Right cardiac atrium (tissue), 5 donors: ENCODE data around the gene CGB7. TPM values are rescaled to one million over a fixed set of nuclear protein-coding genes. Genes with fewer than 3 reads are reported as not detected.

ENCODE experiments used
- ATAC-seq, 2 donors: fragments of 200-7000 bp; cut with Tn5 transposase; one replicate each; pipeline versions ENCODE4 v1.8.0 to v1.9.1; 2020; ENCODE audit warnings: moderate library complexity in 2 of 2, mild to moderate bottlenecking in 1 of 2
- DNase-seq, 3 donors: peaks; one replicate each; pipeline ENCODE4 v3.0.0-alpha.2; 2020
- H3K27ac ChIP-seq: one replicate; pipeline ENCODE4 v1.5.1; 2013; ENCODE audit warnings: mild to moderate bottlenecking, low read length, control low read depth, moderate library complexity
- H3K27me3 ChIP-seq: one replicate; pipeline ENCODE4 v1.6.1; 2013; ENCODE audit not compliant: control insufficient read depth, insufficient read depth
- H3K4me1 ChIP-seq: one replicate; pipeline ENCODE4 v1.6.1; 2013; ENCODE audit warnings: low read length; ENCODE audit not compliant: control insufficient read depth, insufficient read depth
- H3K4me3 ChIP-seq: one replicate; pipeline ENCODE4 v1.5.1; 2013; ENCODE audit warnings: low read length, control low read depth
- H3K9me3 ChIP-seq: one replicate; pipeline ENCODE4 v1.6.1; 2013; ENCODE audit warnings: low read length; ENCODE audit not compliant: control insufficient read depth
- WGBS: extraction: QIAGEN DNeasy Blood & Tissue Kit; methylation state at CpG from one replicate; pipeline ENCODE4 v1.1.7; 2013; 5-methylcytosine and 5-hydroxymethylcytosine counted together
- intact Hi-C, 4 donors: fragments of 100-400 bp; cut with DNase I; formaldehyde crosslinking; loops; one replicate each; pipeline versions ENCODE4 v1.11.0 to v1.14.0; 2022 to 2023
- microRNA-seq, 2 donors: library from miRNA; unstranded; fragments of <30 nt; microRNA quantifications; one replicate each; pipeline ENCODE4 v1.2.0, GENCODE V29; 2020 to 2021
- polyA plus RNA-seq: library from polyadenylated mRNA; stranded (reverse); fragments of 200-250 nt; gene quantifications from one replicate; pipeline ENCODE4 v1.2.3, GENCODE V29; 2013
- total RNA-seq, 4 donors: library from RNA; stranded (reverse); fragmentation: NEBNext Ultra II Directional; extraction: Animal tissue kit (Norgen Biotek cat#: 25700); gene quantifications; one replicate each; pipeline ENCODE4 v1.2.1, GENCODE V29; 2021
- donor health status: healthy with polysubstance abuse.
- donor health status: DM: no; HTN: yes; CAD: no.
- donor health status: DM: no; HTN: no; CAD: no.
- donor health status: DM: no; HTN: yes; CAD: no; lungs with severe emphysema.
- donor health status: DM: yes; HTN: yes; CAD: no.

CGB7 gene
- total and polyA plus RNA-seq, 5 donors: 0.07 to 0.26 TPM; not detected in 3

- H3K27ac ChIP-seq: no peak overlapping the region
- no peak overlapping the region for H3K4me3 ChIP-seq
- no peaks in the 10 kb centered on the region for H3K4me1 ChIP-seq
- no peaks in the 10 kb centered on the region for H3K27me3 ChIP-seq
- H3K9me3 ChIP-seq: no peaks in the 10 kb centered on the region
- DNase-seq (no peak), ATAC-seq (no peak)
- 85% methylated on average over 17 of the region's 17 CpGs for WGBS
- intact Hi-C loops: no loop called here
Observed at GRCh38 chr19:49011194-49011593, 46.4 kb downstream of the CGB7 start.

DNA sequence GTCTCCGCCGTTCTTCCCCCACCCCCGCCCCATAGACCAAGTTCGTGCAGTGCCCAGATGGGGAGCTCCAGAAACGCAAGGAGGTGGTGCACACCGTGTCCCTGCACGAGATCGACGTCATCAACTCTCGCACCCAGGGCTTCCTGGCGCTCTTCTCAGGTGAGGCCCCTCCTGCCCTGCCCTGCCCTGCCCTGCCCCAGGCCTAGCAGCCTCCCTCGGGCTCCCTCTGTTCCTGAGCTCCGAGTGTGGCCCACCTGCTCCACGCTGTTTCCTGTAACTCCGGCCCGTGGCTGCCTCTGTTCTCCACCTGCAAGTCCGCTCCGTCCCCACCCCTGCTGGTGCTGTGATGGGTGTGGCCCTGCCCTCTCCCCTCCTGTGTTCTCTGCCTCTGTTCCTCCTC, 47.1 kb downstream of the CGB7 start:
- no peaks in the 10 kb centered on the region for H3K27me3 ChIP-seq
- H3K9me3 ChIP-seq: no peaks in the 10 kb centered on the region
- no peaks in the 10 kb centered on the region for H3K4me1 ChIP-seq
- WGBS: 92% methylated on average over 18 of the region's 18 CpGs
- no peak overlapping the region for H3K27ac ChIP-seq
- no peak for ATAC-seq
- no peak overlapping the region for H3K4me3 ChIP-seq
- intact Hi-C loops: no loop called here
- DNase-seq: no peak

GRCh38 chr19:49009828-49010227, 47.7 kb downstream of the CGB7 start:
- Histone ChIP-seq H3K4me1 (no peaks in the 10 kb centered on the region), H3K27me3 (no peaks in the 10 kb centered on the region), H3K27ac (no peak overlapping the region), H3K9me3 (no peaks in the 10 kb centered on the region), H3K4me3 (no peak overlapping the region)
- 94% methylated on average over 18 of the region's 18 CpGs for WGBS
- ATAC-seq (no peak), DNase-seq (no peak)
- intact Hi-C loops: no loop called here

DNA sequence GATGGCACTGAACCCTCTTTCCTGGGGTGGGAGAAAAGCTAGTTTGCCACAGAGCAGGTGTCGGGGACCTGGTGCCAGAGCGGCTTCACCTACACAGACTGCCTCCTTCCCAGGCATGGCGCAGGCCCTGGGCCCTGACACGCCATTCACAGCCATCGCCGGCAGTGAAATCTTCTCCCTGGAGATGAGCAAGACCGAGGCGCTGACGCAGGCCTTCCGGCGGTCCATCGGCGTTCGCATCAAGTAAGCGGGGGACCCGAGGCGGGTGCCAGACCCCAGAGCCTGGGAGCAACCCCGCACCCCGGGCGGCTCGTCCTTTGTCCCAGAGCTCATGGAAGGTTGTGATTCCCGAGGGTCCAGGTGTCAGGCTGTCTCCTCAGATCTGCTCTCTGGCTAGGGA, 50.6 kb downstream of the CGB7 start:
- no peak for ATAC-seq
- H3K27ac ChIP-seq: no peak overlapping the region
- no peak for DNase-seq
- intact Hi-C loops: no loop called here
- H3K4me3 ChIP-seq: no peak overlapping the region
- no peaks in the 10 kb centered on the region for H3K9me3 ChIP-seq
- no peaks in the 10 kb centered on the region for H3K4me1 ChIP-seq
- WGBS: 97% methylated on average over 22 of the region's 22 CpGs
- no peaks in the 10 kb centered on the region for H3K27me3 ChIP-seq

- no peaks in the 10 kb centered on the region for H3K27me3 ChIP-seq
- WGBS: 96% methylated on average over 7 of the region's 7 CpGs
- H3K9me3 ChIP-seq: no peaks in the 10 kb centered on the region
- no peak for ATAC-seq
- H3K27ac ChIP-seq: no peak overlapping the region
- H3K4me1 ChIP-seq: no peaks in the 10 kb centered on the region
- intact Hi-C loops: no loop called here
- DNase-seq: no peak
- no peak overlapping the region for H3K4me3 ChIP-seq
Observed at GRCh38 chr19:49004964-49005614, 52.5 kb downstream of the CGB7 start.

Small RNA genes lying within 50 kb of the gene (microRNA-seq; reads per million reads assigned to microRNA genes)
- gene MIR6798: 0 reads per million in 2 donors

Other genes with a start within 250 kb of the CGB7 start
- 10 to 100 TPM; 24.6 to 46.7 (median 37.9) TPM for gene BCAT2, start 246.7 kb downstream of the CGB7 start, total RNA-seq
- gene BCAT2, start 246.7 kb downstream of the CGB7 start, polyA plus RNA-seq: 39.7 TPM
- 1 to 10 TPM; 4.0 to 7.6 (median 5.5) TPM for gene HSD17B14, start 221.3 kb downstream of the CGB7 start, total RNA-seq
- 4.0 TPM for gene HSD17B14, start 221.3 kb downstream of the CGB7 start, polyA plus RNA-seq
- gene PLEKHA4, start 189.1 kb downstream of the CGB7 start, total RNA-seq: 10 to 100 TPM; 37.4 to 50.2 (median 44.0) TPM
- gene PLEKHA4, start 189.1 kb downstream of the CGB7 start, polyA plus RNA-seq: 32.0 TPM
- gene PPP1R15A, start 185.3 kb downstream of the CGB7 start, total RNA-seq: 10 to 100 TPM; 60.8 to 80.2 (median 70.9) TPM
- gene PPP1R15A, start 185.3 kb downstream of the CGB7 start, polyA plus RNA-seq: 156 TPM
- 1 to 10 TPM in 1 of 4 donors, under 1 TPM in 2, not detected in 1; 0.40 to 1.4 (median 0.46) TPM for gene TULP2, start 159.0 kb downstream of the CGB7 start, total RNA-seq
- gene TULP2, start 159.0 kb downstream of the CGB7 start, polyA plus RNA-seq: 0.07 TPM
- 100 to 1,000 TPM; 275 to 327 (median 307) TPM for gene NUCB1, start 157.4 kb downstream of the CGB7 start, total RNA-seq
- 213 TPM for gene NUCB1, start 157.4 kb downstream of the CGB7 start, polyA plus RNA-seq
- gene DHDH, start 124.0 kb downstream of the CGB7 start, total RNA-seq: under 1 TPM in 1 of 4 donors, not detected in 3; 0.31 TPM
- not detected for gene DHDH, start 124.0 kb downstream of the CGB7 start, polyA plus RNA-seq
- 10 to 100 TPM; 23.8 to 34.6 (median 30.4) TPM for gene BAX, start 102.9 kb downstream of the CGB7 start, total RNA-seq
- 24.4 TPM for gene BAX, start 102.9 kb downstream of the CGB7 start, polyA plus RNA-seq
- 1,000 to 10,000 TPM; 1,459 to 1,840 (median 1,541) TPM for gene FTL, start 92.4 kb downstream of the CGB7 start, total RNA-seq
- gene FTL, start 92.4 kb downstream of the CGB7 start, polyA plus RNA-seq: 1,675 TPM
- 10 to 100 TPM; 62.7 to 95.9 (median 89.0) TPM for gene GYS1, start 64.4 kb downstream of the CGB7 start, total RNA-seq
- gene GYS1, start 64.4 kb downstream of the CGB7 start, polyA plus RNA-seq: 61.4 TPM
- 10 to 100 TPM; 39.4 to 47.3 (median 45.4) TPM for gene RUVBL2, start 63.9 kb downstream of the CGB7 start, total RNA-seq
- 54.5 TPM for gene RUVBL2, start 63.9 kb downstream of the CGB7 start, polyA plus RNA-seq
- gene LHB, start 40.7 kb downstream of the CGB7 start, total RNA-seq: not detected
- gene LHB, start 40.7 kb downstream of the CGB7 start, polyA plus RNA-seq: not detected
- not detected for gene CGB3, start 33.4 kb downstream of the CGB7 start, total RNA-seq
- not detected for gene CGB3, start 33.4 kb downstream of the CGB7 start, polyA plus RNA-seq
- gene CGB2, start 25.9 kb downstream of the CGB7 start, total RNA-seq: not detected
- gene CGB2, start 25.9 kb downstream of the CGB7 start, polyA plus RNA-seq: not detected
- not detected for gene CGB1, start 20.9 kb downstream of the CGB7 start, total RNA-seq
- gene CGB1, start 20.9 kb downstream of the CGB7 start, polyA plus RNA-seq: not detected
- not detected for gene CGB5, start 13.9 kb downstream of the CGB7 start, total RNA-seq
- not detected for gene CGB5, start 13.9 kb downstream of the CGB7 start, polyA plus RNA-seq
- gene CGB8, start 8.6 kb downstream of the CGB7 start, total RNA-seq: not detected
- not detected for gene CGB8, start 8.6 kb downstream of the CGB7 start, polyA plus RNA-seq
- gene NTF4, start 7.1 kb upstream of the CGB7 start, total RNA-seq: under 1 TPM in 3 of 4 donors, not detected in 1; 0.37 to 0.53 (median 0.41) TPM
- gene NTF4, start 7.1 kb upstream of the CGB7 start, polyA plus RNA-seq: 2.2 TPM
- gene KCNA7, start 14.9 kb upstream of the CGB7 start, total RNA-seq: 1 to 10 TPM; 1.2 to 1.5 (median 1.4) TPM
- 2.8 TPM for gene KCNA7, start 14.9 kb upstream of the CGB7 start, polyA plus RNA-seq
- gene SNRNP70, start 27.7 kb upstream of the CGB7 start, total RNA-seq: 100 to 1,000 TPM; 117 to 146 (median 132) TPM
- gene SNRNP70, start 27.7 kb upstream of the CGB7 start, polyA plus RNA-seq: 144 TPM
- 10 to 100 TPM; 18.0 to 23.6 (median 19.7) TPM for gene LIN7B, start 56.6 kb upstream of the CGB7 start, total RNA-seq
- gene LIN7B, start 56.6 kb upstream of the CGB7 start, polyA plus RNA-seq: 33.4 TPM
- 1 to 10 TPM; 1.2 to 2.1 (median 1.7) TPM for gene C19orf73, start 61.4 kb upstream of the CGB7 start, total RNA-seq
- gene C19orf73, start 61.4 kb upstream of the CGB7 start, polyA plus RNA-seq: 3.3 TPM
- gene PPFIA3, start 61.8 kb upstream of the CGB7 start, total RNA-seq: 10 to 100 TPM in 3 of 4 donors, 1 to 10 TPM in 1; 9.5 to 11.9 (median 10.9) TPM
- 13.2 TPM for gene PPFIA3, start 61.8 kb upstream of the CGB7 start, polyA plus RNA-seq
- 100 to 1,000 TPM; 505 to 682 (median 577) TPM for gene HRC, start 97.6 kb upstream of the CGB7 start, total RNA-seq
- gene HRC, start 97.6 kb upstream of the CGB7 start, polyA plus RNA-seq: 712 TPM
- 10 to 100 TPM; 28.3 to 36.4 (median 33.6) TPM for gene TRPM4, start 100.0 kb upstream of the CGB7 start, total RNA-seq
- 32.5 TPM for gene TRPM4, start 100.0 kb upstream of the CGB7 start, polyA plus RNA-seq